ENCODE data around the gene MSRB3. TPM values are rescaled to one million over a fixed set of nuclear protein-coding genes. Genes with fewer than 3 reads are reported as not detected.
A peak's percentile ranks its signal among the peaks of the same experiment; 100 is the strongest.

MSRB3 gene
- total RNA-seq, 1 donor from 2014 or later = 47.3 TPM

DNA sequence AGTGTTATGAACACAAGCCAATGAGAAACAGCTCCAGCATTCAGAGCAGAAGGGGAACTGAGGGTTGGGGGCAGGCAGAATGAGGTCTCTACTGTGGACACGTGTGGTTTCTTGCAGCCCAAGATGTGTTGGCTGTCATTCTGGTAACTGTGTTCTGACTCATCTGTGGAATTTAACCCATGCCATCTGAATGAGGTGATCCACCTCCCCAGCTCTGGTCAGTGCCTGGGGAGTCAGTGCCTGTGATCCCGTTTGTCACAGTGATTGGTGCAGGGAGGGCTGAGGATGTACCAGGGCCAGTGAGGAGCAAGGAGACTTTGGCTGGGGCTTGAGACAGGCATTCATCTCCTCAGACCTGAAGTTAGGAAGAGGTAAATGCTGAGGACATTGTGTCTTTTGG, 216.8 kb downstream of the MSRB3 start:
- no peaks in the 10 kb centered on the region for H3K36me3 ChIP-seq
- TF ChIP-seq, protein P1, sequence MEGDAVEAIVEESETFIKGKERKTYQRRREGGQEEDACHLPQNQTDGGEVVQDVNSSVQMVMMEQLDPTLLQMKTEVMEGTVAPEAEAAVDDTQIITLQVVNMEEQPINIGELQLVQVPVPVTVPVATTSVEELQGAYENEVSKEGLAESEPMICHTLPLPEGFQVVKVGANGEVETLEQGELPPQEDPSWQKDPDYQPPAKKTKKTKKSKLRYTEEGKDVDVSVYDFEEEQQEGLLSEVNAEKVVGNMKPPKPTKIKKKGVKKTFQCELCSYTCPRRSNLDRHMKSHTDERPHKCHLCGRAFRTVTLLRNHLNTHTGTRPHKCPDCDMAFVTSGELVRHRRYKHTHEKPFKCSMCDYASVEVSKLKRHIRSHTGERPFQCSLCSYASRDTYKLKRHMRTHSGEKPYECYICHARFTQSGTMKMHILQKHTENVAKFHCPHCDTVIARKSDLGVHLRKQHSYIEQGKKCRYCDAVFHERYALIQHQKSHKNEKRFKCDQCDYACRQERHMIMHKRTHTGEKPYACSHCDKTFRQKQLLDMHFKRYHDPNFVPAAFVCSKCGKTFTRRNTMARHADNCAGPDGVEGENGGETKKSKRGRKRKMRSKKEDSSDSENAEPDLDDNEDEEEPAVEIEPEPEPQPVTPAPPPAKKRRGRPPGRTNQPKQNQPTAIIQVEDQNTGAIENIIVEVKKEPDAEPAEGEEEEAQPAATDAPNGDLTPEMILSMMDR (IDR thresholded peaks at IDR 0.05) = no peak
- intact Hi-C loops (cut with DNase I) = no loop called here
- peaks cover 22% of the 10 kb centered on the region for H3K4me1 ChIP-seq
- ATAC-seq = no peak
- DNase-seq = no peak
- no peaks in the 10 kb centered on the region for H3K27me3 ChIP-seq (ENCODE audit: low read depth)
- no peak overlapping the region for H3K4me3 ChIP-seq
- H3K9me3 ChIP-seq = no peaks in the 10 kb centered on the region
- H3K27ac ChIP-seq = no peak overlapping the region

DNA sequence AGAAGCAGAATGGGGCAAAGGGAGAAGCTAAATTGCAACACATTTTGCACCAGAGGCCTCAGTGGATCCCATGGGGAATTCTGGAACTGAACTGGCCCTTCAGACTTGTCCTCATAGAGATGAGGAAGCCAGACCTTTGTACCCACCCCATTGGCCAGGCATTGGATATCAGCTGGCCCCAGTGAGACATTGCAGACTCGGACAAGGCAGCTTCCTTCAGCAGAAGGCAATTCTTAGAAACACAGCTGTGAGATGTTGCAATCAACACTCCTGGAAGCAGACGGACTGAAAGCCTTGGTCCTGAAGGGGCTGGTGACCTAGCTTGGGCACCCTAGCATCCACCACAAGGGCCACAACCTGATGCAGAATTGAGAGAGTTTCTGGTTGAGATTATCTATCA, 218.1 kb downstream of the MSRB3 start:
- H3K4me3 ChIP-seq = no peak overlapping the region
- TF ChIP-seq, protein P1 (IDR thresholded peaks at IDR 0.05) = no peak
- H3K9me3 ChIP-seq = no peaks in the 10 kb centered on the region
- no peaks in the 10 kb centered on the region for H3K27me3 ChIP-seq (ENCODE audit: low read depth)
- peaks cover 33% of the 10 kb centered on the region for H3K4me1 ChIP-seq
- H3K27ac ChIP-seq = no peak overlapping the region
- H3K36me3 ChIP-seq = no peaks in the 10 kb centered on the region
- intact Hi-C loops (cut with DNase I) = no loop called here
- no peak for DNase-seq
- ATAC-seq = peak; percentile 40 to 55

DNA sequence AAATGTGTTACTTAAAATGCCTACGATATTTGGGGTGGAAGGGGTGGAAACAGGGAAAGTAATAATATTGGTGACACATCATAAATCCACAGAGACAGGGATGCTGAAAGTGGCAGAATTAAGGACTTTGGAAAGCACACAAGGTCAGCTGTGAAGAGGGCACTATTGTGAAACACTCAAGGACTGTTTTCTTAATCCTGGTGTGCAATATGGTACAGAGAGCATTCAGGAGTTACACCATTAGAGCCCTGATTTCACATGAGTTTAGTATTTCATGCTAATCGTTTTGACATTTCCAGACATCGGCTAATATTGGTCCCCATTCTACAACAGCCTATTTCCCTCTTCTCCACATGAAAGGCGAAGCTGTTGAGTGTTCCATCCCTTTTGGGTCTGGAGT, 219.2 kb downstream of the MSRB3 start:
- Histone ChIP-seq H3K27ac (no peak overlapping the region), H3K27me3 (ENCODE audit: low read depth) (no peaks in the 10 kb centered on the region), H3K4me3 (no peak overlapping the region), H3K36me3 (no peaks in the 10 kb centered on the region), H3K9me3 (no peaks in the 10 kb centered on the region), H3K4me1 (peaks cover 33% of the 10 kb centered on the region)
- intact Hi-C loops (cut with DNase I) = no loop called here
- DNase-seq (no peak), ATAC-seq (peak; percentile 48 to 74)
- TF ChIP-seq, protein P1 (IDR thresholded peaks at IDR 0.05) = no peak

DNA sequence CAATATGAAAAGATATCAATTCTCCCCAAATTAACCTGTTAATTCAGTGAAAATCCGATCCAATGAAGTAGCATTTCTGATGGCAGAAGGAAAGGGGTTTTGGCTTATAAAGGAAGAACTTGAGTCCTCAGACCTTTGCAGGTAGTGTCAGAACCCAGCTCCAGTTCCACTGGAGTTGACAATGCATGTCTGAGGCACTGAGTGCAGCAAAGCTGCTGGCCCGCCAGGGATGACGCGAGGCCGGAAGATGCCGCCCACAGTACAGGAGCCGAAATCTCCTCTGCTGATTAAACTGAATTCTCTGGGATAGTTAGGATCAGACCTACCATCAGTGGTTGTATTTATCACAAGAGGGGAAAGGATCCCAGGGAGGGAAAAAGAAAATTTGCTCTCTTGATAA, 220.7 kb downstream of the MSRB3 start:
- Histone ChIP-seq H3K27me3 (ENCODE audit: low read depth) (no peaks in the 10 kb centered on the region), H3K9me3 (no peaks in the 10 kb centered on the region), H3K4me3 (no peak overlapping the region), H3K4me1 (peaks cover 24% of the 10 kb centered on the region), H3K27ac (no peak overlapping the region), H3K36me3 (no peaks in the 10 kb centered on the region)
- intact Hi-C loops (cut with DNase I) = no loop called here
- ATAC-seq = no peak
- TF ChIP-seq, protein P1 (IDR thresholded peaks at IDR 0.05) = no peak
- DNase-seq = no peak

DNA sequence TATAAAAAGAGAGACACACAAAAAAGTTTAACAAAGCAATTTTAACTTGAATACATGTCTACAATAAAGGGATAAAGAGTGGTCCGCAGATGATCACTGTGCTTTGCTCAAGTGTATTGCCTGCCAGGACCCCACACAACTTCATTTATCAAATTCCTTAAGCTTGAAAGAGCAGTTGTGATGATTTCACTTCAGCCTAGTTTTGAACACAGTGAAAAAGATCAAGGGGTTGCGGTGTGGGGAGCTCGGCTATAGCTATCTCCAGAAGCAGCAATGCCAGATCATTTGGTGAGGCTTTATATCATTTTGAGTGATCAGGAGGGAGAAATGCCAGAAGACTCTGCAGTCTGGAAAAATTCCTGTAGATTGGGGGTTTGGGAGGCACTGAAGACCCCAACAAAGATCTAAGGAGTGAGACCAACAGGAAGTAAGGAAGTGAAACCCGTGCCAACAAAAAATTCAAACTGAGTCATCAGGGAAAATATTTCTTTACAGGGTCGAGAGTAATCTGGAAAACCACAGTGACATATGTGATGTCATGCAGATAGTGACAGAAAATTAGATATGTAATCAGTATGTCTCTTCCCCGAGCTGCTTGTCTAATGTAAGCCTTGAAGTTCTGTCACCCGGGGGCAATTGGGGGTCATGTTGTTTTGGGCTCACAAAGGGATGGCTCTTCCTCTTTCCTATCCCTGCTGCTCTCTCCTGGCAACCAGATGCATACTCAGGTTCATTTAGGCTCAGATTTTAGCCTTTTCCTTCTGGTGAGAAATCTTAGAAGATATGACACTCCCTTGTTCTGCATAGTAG, 221.8 kb downstream of the MSRB3 start:
- Histone ChIP-seq H3K27ac (no peak overlapping the region), H3K27me3 (ENCODE audit: low read depth) (no peaks in the 10 kb centered on the region), H3K9me3 (no peaks in the 10 kb centered on the region), H3K4me1 (peaks cover 24% of the 10 kb centered on the region), H3K4me3 (no peak overlapping the region), H3K36me3 (no peaks in the 10 kb centered on the region)
- no peak for ATAC-seq
- TF ChIP-seq, protein P1 (IDR thresholded peaks at IDR 0.05) = no peak
- intact Hi-C loops (cut with DNase I) = no loop called here
- DNase-seq = no peak

Measured in lower lobe of right lung (tissue), 2 donors.